Upper lobe of left lung (tissue), 4 donors: ENCODE measurements around the gene FYN.

Experiments used
- EP300 ChIP-seq, 4 donors: sonication (generic); formaldehyde crosslinking; IDR thresholded peaks; one replicate each; pipeline ENCODE4 v1.5.1; 2017; ENCODE audit warnings: antibody characterized with exemption in 4 of 4, control low read depth in 2 of 4
- POLR2A ChIP-seq, 4 donors: fragments of 450-650 bp; IDR thresholded peaks; one replicate each; pipeline ENCODE4 v1.5.1; 2016 to 2017; ENCODE audit warnings: antibody characterized with exemption in 4 of 4, mild to moderate bottlenecking in 2 of 4
- TF ChIP-seq, protein P1 (sequence below), 6 experiments: fragments of 450-650 bp in 4 of 6; fragments of 200-600 bp in 2 of 6; sonication (generic) in 2 of 6; IDR thresholded peaks; one replicate each; pipeline ENCODE4 v1.5.1; 2016 to 2019; ENCODE audit warnings: antibody characterized with exemption in 6 of 6

DNA sequence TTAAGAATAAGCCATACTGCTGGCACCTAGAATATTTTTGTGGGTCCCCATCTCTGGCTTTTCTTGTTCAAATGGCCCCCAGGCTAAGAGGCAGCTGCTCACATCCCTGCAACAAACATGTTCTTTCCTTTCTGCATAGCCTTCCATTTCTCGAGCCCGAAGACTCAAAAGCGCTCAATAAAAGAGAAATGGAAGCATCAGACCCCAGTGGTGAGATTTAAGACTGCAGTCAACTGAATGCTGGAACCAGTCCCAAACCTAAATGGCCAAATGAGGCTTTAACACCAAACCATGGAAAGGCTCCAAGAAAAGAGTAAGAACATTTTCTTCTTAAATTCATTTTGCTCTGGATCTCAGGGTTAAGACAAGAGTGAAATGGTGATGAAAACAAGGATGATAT is 145.4 kb downstream of the FYN start:
- TF ChIP-seq, protein P1, sequence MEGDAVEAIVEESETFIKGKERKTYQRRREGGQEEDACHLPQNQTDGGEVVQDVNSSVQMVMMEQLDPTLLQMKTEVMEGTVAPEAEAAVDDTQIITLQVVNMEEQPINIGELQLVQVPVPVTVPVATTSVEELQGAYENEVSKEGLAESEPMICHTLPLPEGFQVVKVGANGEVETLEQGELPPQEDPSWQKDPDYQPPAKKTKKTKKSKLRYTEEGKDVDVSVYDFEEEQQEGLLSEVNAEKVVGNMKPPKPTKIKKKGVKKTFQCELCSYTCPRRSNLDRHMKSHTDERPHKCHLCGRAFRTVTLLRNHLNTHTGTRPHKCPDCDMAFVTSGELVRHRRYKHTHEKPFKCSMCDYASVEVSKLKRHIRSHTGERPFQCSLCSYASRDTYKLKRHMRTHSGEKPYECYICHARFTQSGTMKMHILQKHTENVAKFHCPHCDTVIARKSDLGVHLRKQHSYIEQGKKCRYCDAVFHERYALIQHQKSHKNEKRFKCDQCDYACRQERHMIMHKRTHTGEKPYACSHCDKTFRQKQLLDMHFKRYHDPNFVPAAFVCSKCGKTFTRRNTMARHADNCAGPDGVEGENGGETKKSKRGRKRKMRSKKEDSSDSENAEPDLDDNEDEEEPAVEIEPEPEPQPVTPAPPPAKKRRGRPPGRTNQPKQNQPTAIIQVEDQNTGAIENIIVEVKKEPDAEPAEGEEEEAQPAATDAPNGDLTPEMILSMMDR (IDR thresholded peaks at IDR 0.05) = peak in 3 of 6 experiments; percentile 10 to 28 (median 26)
- TF ChIP-seq EP300 (IDR thresholded peaks at IDR 0.05) = no peak
- no peak for TF ChIP-seq POLR2A (IDR thresholded peaks at IDR 0.05)
